GM10266 (cell line): ENCODE results near the gene RNLS.

Experiments
- DNase-seq: peaks from one replicate; pipeline ENCODE4 v3.0.0; 2012; ENCODE audit errors: extremely low spot score
- CTCF ChIP-seq: IDR thresholded peaks from 2 replicates; pipeline ENCODE4 v1.5.1; 2012; ENCODE audit warnings: mild to moderate bottlenecking, low read depth; ENCODE audit not compliant: control insufficient read depth, insufficient read depth; ENCODE audit errors: missing control alignments

Gene RNLS

GRCh38 chr10:88582806-88583583, at the start of gene RNLS:
TSS of gene RNLS (minus strand) at chr10:88583318.
- TF ChIP-seq CTCF = peak; percentile 93
- peak; percentile 62 for DNase-seq

GRCh38 chr10:88624840-88625239, 41.7 kb upstream of the RNLS start:
- no peak for TF ChIP-seq CTCF
- DNase-seq = no peak

GRCh38 chr10:88623835-88624234, 40.7 kb upstream of the RNLS start:
- TF ChIP-seq CTCF = no peak
- no peak for DNase-seq

- TF ChIP-seq CTCF = no peak
- no peak for DNase-seq
Observed at GRCh38 chr10:88620441-88620840, 37.3 kb upstream of the RNLS start.

- DNase-seq = no peak
- TF ChIP-seq CTCF = no peak
Observed at GRCh38 chr10:88618496-88618895, 35.4 kb upstream of the RNLS start.

- DNase-seq = no peak
- no peak for TF ChIP-seq CTCF
Observed at GRCh38 chr10:88617772-88618300, 34.7 kb upstream of the RNLS start.

- no peak for DNase-seq
- TF ChIP-seq CTCF = no peak
Observed at GRCh38 chr10:88616250-88616977, 33.3 kb upstream of the RNLS start.
